OCI-LY3 (cell line): ENCODE results near the gene WDR20.

Experiments used
- EZH2phosphoT487 ChIP-seq: fragments of 200-600 bp; shearing (Covaris generic); IDR thresholded peaks from 2 replicates; pipeline ENCODE4 v1.6.1; 2018; ENCODE audit warnings: antibody characterized with exemption, mixed run types, low read depth
- TF ChIP-seq, protein P1 (sequence below): fragments of 200-600, 300-600 bp; sonication (generic); IDR thresholded peaks from 2 replicates; pipeline ENCODE4 v1.5.1; 2014; ENCODE audit warnings: antibody characterized with exemption, low read length, low read depth

DNA sequence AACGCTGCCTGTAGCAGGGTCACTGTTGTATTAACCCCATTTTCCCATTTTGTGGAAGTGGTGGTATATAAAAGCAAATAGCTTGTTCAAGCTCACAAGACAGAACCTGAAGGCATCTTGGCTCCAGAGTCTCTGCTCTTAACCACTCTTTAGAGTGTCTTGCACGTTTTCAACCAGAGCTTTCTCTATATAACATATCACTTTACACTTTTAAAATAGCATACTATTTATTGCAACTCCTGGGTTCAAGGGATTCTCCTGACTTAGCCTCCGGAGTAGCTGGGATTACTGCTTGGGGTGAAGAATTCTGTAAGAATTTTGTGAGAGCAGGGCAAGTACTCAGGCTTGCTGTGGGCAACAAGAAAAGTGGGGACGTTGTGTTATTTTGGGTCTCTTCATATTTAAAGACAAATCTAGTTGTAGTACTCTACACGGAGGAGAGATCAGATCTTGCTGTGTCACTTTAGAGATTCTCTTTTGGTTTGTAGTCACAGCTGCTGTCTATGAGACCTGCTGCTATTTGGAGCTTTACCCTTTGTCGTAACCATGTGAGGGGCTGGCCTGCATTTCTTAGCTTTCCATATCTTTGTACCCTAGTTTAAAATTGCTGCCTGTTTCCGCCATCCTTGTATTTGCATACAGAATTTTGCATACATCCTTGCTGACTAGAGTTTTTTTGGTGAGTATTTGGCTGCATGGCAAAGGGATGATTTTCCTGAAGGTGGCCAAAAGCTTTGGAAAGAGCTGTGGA, 40.7 kb downstream of the WDR20 start:
- TF ChIP-seq, protein P1, sequence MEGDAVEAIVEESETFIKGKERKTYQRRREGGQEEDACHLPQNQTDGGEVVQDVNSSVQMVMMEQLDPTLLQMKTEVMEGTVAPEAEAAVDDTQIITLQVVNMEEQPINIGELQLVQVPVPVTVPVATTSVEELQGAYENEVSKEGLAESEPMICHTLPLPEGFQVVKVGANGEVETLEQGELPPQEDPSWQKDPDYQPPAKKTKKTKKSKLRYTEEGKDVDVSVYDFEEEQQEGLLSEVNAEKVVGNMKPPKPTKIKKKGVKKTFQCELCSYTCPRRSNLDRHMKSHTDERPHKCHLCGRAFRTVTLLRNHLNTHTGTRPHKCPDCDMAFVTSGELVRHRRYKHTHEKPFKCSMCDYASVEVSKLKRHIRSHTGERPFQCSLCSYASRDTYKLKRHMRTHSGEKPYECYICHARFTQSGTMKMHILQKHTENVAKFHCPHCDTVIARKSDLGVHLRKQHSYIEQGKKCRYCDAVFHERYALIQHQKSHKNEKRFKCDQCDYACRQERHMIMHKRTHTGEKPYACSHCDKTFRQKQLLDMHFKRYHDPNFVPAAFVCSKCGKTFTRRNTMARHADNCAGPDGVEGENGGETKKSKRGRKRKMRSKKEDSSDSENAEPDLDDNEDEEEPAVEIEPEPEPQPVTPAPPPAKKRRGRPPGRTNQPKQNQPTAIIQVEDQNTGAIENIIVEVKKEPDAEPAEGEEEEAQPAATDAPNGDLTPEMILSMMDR: no peak
- no peak for TF ChIP-seq EZH2phosphoT487
